Stimulated activated naive CD8-positive, alpha-beta T cell treated with anti-CD3 and anti-CD28 coated beads, Interleukin-15, Interleukin-2, amounts not matched to agents 100 U/mL and 50 U/mL, for 24 hours (primary cell): ENCODE measurements around the gene NFS1.
"Not testable (repeated sequence)": the region's sequence is repeated elsewhere in the genome, so short reads cannot be mapped to it uniquely, and the experiment has no call there.

Experiments
- ATAC-seq: fragments of 150-1000 bp; cut with Tn5 transposase; one replicate; pipeline ENCODE4 v1.10.0; 2021
- DNase-seq: peaks from one replicate; pipeline ENCODE4 v3.0.0; 2021

The NFS1 gene

GRCh38 chr20:35699127-35699956 lies at the start of gene NFS1, which contains the start of gene ROMO1:
Gene NFS1 (minus strand): TSS chr20:35699352. CDS start chr20:35699288, 64 bp downstream.
Gene ROMO1 (plus strand): TSS chr20:35699405. CDS start chr20:35699633, 228 bp downstream.
- peak; percentile 91 for DNase-seq
- peak; percentile 93 for ATAC-seq

GRCh38 chr20:35744492-35744841 lies 45.3 kb upstream of the NFS1 start:
- not testable (repeated sequence) for DNase-seq, ATAC-seq

- DNase-seq (peak; percentile 38), ATAC-seq (no peak)
Measured at GRCh38 chr20:35743693-35744491, 44.7 kb upstream of the NFS1 start.

GRCh38 chr20:35742741-35743523 lies 43.8 kb upstream of the NFS1 start:
- ATAC-seq = no peak
- no peak for DNase-seq

- peak; percentile 93 for ATAC-seq
- peak; percentile 99 for DNase-seq
Measured at GRCh38 chr20:35741892-35742740, 43.0 kb upstream of the NFS1 start, which contains the start of gene RBM39. Gene RBM39 (minus strand): TSS chr20:35742260. CDS start chr20:35740874, 1,386 bp downstream.

GRCh38 chr20:35739294-35740163 lies 40.4 kb upstream of the NFS1 start:
- DNase-seq = no peak

GRCh38 chr20:35738410-35739179 lies 39.4 kb upstream of the NFS1 start:
- no peak for DNase-seq
- no peak for ATAC-seq

More at GRCh38 chr20:35739294-35740163, 40.4 kb upstream of the NFS1 start:
- no peak for ATAC-seq

GRCh38 chr20:35737865-35738333 lies 38.7 kb upstream of the NFS1 start:
- no peak for DNase-seq
- no peak for ATAC-seq

GRCh38 chr20:35735826-35736470 lies 36.8 kb upstream of the NFS1 start:
- no peak for ATAC-seq
- DNase-seq = no peak

GRCh38 chr20:35734777-35735649 lies 35.9 kb upstream of the NFS1 start:
- DNase-seq (no peak), ATAC-seq (no peak)

- ATAC-seq (no peak), DNase-seq (no peak)
Measured at GRCh38 chr20:35734374-35734773, 35.2 kb upstream of the NFS1 start.

- ATAC-seq = no peak
- DNase-seq = no peak
Measured at GRCh38 chr20:35732644-35732982, 33.5 kb upstream of the NFS1 start.

- no peak for ATAC-seq
Measured at GRCh38 chr20:35731862-35732643, 32.9 kb upstream of the NFS1 start.

GRCh38 chr20:35731469-35731788 lies 32.3 kb upstream of the NFS1 start:
- DNase-seq (no peak), ATAC-seq (no peak)

More at GRCh38 chr20:35731862-35732643, 32.9 kb upstream of the NFS1 start:
- no peak for DNase-seq

- ATAC-seq = no peak
- DNase-seq = no peak
Measured at GRCh38 chr20:35730583-35731468, 31.7 kb upstream of the NFS1 start.
